CMK (cell line): ENCODE results near the gene DND1.
A peak's percentile ranks its signal among the peaks of the same experiment; 100 is the strongest.
"Not testable (repeated sequence)": the region's sequence is repeated elsewhere in the genome, so short reads cannot be mapped to it uniquely, and the experiment has no call there.

ENCODE experiments used
- DNase-seq: peaks from one replicate; pipeline ENCODE4 v3.0.0-alpha.2; 2010; ENCODE audit warnings: low read depth

DND1 gene

GRCh38 chr5:140672455-140673186 lies 755 bp downstream of the DND1 start:
- DNase-seq = no peak

GRCh38 chr5:140671472-140672125 lies 1.8 kb downstream of the DND1 start:
- no peak for DNase-seq

GRCh38 chr5:140671035-140671434 lies 2.3 kb downstream of the DND1 start:
- not testable (repeated sequence) for DNase-seq

DNA sequence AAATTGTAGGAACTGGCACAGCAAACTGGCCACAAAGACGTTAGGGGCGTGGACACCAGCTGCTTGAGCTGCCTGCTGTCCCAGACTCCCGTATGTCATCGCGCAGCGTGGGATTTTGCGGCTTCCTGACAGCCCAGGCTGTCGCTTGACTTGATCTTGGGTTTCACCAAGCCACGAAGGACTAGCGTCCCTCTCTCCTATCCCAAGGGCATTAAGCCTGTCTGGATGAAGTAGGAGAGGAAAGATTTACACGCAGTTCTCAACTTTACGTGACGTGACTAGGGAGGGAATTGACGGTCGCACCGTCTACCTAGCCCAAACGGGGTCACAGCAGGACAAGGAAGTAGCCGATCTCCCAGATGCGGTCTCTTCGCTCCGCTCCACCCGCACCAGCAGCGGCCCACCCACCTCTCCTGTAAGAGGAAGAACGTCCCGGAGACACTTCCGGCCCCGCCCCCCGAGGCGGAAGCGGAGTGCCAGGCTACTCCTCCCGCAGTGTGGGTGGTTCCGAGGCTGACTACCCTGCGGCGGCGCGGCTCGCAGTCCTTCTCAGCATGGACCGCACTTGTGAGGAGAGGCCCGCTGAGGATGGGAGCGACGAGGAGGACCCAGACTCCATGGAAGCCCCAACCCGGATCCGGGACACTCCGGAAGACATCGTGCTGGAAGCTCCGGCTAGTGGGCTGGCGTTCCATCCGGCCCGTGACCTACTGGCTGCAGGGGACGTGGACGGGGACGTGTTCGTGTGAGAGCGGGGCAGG lies 8.8 kb downstream of the DND1 start, which contains the start of gene WDR55:
WDR55 (plus strand) TSS at position 546 of the 761 bp plus-strand sequence; CDS start at position 555, 9 bp downstream.
- DNase-seq = peak; percentile 77

- no peak for DNase-seq
Measured at GRCh38 chr5:140664030-140664358, 9.4 kb downstream of the DND1 start.

DNA sequence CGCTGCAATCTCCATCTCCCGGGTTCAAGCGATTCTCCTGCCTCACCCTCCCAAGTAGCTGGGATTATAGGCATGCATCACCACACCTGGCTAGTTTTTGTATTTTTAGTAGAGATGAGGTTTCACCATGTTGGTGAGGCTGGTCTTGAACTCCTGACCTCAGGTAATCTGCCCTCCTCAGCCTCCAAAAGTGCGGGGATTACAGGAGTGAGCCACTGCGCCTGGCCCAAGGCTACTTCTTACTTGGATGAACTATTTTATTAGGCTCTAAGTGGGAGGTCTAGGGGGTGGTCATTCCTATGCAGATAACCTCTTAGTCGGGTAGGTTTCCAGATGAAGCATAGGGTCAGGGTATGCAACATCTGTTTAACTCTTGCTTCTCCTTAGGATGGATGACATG lies 13.0 kb downstream of the DND1 start:
- DNase-seq = not testable (repeated sequence)

DNA sequence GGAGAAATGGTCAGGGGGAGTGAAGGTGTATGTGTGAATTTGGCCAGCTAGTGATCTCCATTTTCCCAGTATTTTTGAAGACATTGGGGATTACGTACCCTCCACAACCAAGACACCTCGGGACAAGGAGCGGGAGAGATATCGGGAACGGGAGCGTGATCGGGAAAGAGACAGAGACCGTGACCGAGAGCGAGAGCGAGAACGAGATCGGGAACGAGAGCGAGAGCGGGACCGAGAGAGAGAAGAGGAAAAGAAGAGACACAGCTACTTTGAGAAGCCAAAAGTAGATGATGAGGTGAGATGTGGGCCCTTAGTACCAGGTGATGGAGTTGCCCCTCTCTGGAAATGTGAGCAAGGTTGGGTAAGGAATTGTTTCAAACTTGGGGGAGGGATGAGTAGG lies 14.5 kb downstream of the DND1 start:
- no peak for DNase-seq

DNA sequence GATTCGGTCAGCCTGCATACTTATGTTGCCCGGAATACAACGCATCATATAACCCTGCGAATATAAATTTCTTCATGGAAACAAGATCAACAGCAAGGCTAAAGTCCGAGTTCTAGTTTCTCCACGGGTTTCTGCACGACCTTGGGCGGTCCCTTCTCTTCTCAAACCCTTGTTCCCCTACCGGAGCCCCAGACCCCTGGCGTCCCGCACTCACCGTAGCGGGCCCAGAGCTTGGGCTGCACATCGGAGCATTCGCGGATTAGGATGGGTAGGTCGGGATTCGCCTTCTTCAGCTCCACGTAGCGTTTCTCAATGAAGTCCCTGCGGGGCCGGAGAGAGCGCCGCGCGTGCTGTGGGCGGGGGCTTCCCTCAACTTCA lies 26.3 kb downstream of the DND1 start:
- DNase-seq = no peak

DNA sequence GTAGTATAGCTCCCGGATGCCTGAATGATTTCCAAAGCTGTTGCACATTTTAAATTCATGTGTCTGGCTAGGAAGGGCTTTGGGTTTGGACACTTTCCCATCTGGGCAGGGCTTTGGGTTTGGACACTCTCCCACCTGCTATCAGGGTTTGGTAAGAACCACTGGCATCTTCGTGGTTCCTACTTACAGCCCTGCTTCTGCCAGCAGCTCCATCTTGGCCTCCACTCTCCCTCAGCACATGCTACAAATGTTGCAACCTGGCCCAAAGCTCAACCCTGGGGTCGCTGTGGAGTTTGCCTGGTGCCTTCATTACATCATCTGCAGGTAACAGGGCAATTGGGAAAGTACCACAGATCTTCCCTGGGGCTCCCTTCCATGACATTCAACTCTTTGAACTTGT lies 30.7 kb downstream of the DND1 start:
- DNase-seq = no peak

GRCh38 chr5:140641716-140642115 lies 31.7 kb downstream of the DND1 start:
- no peak for DNase-seq

DNA sequence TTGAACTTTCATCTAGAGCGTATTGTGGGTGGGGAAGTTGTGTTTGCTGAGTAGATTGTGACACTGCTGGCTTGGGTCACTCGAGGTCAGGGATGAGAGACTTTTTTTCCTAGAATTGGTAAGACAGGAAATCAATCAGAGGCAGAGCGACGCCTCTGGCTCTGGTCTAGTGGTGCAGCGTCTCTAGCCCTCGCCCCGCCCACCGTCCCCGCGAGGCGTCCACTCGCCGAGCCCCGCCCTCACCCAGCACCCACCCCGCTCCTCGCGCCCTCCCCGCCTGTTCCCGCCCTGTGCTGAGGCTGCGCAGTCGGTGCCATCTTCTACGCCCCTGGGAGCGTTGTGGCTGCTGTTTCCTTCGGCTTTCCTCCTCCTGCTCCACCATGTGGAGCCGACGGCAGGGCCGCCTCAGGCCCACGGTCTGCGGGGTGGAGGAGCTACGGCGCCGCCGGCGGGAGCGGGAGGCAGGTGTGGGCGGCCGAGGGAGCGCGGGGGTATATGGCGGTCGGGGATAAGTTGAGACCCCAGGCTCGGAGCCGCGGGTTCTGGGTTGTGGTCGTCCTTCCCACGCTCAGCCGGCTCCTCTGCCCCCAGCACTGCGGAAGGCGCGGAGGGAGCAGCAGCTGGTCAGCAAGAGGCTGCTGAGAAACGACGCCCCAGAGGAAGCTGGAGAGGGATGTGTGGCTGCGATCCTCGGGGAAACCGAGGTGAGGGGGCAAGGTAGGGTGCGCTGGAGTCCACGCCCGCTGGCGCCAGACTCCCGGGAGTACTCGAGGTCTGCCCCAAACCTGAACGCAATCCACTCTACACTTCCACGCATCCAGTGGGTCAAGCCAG lies 34.0 kb downstream of the DND1 start, which contains the start of gene TMCO6:
TMCO6 (plus strand) TSS at position 304 of the 834 bp plus-strand sequence; CDS start at position 381, 77 bp downstream.
- peak; percentile 86 for DNase-seq

- DNase-seq = not testable (repeated sequence)
Measured at GRCh38 chr5:140638898-140639147, 34.6 kb downstream of the DND1 start.

GRCh38 chr5:140637371-140638100 lies 35.8 kb downstream of the DND1 start:
- no peak for DNase-seq

GRCh38 chr5:140635291-140636257 lies 37.8 kb downstream of the DND1 start:
- DNase-seq = no peak

- no peak for DNase-seq
Measured at GRCh38 chr5:140634103-140634502, 39.3 kb downstream of the DND1 start.

DNA sequence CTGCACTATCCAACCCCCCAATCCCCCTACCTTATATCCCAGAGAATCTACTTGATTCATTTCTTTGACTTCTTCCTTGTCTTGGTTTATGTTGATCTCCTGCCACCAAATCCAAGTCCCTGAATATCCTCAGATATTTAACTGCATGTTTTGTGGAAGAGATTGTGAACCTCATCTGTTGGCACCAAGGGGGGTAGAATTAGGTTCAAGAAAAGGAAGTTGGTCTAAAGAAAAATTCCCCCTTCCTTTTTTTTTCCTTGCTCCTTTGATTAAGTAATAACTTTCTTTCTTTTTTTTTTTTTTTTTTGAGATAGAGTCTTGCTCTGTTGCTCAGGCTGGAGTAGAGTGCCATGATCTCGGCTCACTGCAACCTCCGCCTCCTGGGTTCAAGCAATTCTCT lies 39.9 kb downstream of the DND1 start:
- no peak for DNase-seq

DNA sequence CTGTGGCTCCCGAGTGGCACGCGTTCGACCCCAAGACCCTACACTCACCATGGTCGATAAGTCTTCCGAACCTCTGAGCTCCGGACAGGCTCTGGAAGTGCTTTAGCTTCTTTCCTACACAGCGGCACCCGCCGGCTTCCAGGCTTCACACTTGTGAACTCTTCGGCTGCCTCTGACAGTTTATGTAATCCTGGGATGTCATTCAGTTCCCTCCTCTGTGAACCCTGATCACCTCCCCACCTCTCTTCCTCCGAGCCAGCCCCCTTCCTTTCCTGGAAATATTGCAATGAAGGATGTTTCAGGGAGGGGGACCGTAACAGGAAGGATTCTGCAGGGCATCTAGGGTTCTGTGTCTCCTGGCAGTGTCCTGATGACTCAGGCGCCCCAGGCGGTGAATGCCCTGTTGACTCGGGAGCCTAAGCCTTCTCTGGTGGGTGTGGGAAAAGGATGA lies 40.3 kb downstream of the DND1 start, which contains the start of gene CD14:
CD14 (minus strand) TSS at position 155 of the 451 bp plus-strand sequence; CDS start at position 51, 104 bp downstream.
- no peak for DNase-seq

GRCh38 chr5:140632366-140633020 lies 40.9 kb downstream of the DND1 start:
- DNase-seq = no peak

- DNase-seq = no peak
Measured at GRCh38 chr5:140631831-140632365, 41.5 kb downstream of the DND1 start.
